Sigmoid colon (tissue), 4 donors: ENCODE data around the gene DOCK9.

Experiments used
- EP300 ChIP-seq, 4 donors: sonication (generic); formaldehyde crosslinking; IDR thresholded peaks; one replicate each; pipeline ENCODE4 v1.6.1; 2017; ENCODE audit warnings: antibody characterized with exemption in 4 of 4
- POLR2AphosphoS5 ChIP-seq, 4 donors: sonication (generic); formaldehyde crosslinking; IDR thresholded peaks; one replicate each; pipeline ENCODE4 v1.6.1; 2017; ENCODE audit warnings: antibody characterized with exemption in 4 of 4
- TF ChIP-seq, protein P1 (sequence below), 4 experiments: fragments of 450-650 bp in 3 of 4; fragments of 200-600 bp in 1 of 4; IDR thresholded peaks; one replicate each; pipeline ENCODE4 v1.5.1; 2016 to 2019; ENCODE audit warnings: antibody characterized with exemption in 4 of 4, mild to moderate bottlenecking in 3 of 4, moderate library complexity in 2 of 4

- TF ChIP-seq POLR2AphosphoS5 (IDR thresholded peaks at IDR 0.05) (no peak), EP300 (IDR thresholded peaks at IDR 0.05) (no peak)
- TF ChIP-seq, protein P1, sequence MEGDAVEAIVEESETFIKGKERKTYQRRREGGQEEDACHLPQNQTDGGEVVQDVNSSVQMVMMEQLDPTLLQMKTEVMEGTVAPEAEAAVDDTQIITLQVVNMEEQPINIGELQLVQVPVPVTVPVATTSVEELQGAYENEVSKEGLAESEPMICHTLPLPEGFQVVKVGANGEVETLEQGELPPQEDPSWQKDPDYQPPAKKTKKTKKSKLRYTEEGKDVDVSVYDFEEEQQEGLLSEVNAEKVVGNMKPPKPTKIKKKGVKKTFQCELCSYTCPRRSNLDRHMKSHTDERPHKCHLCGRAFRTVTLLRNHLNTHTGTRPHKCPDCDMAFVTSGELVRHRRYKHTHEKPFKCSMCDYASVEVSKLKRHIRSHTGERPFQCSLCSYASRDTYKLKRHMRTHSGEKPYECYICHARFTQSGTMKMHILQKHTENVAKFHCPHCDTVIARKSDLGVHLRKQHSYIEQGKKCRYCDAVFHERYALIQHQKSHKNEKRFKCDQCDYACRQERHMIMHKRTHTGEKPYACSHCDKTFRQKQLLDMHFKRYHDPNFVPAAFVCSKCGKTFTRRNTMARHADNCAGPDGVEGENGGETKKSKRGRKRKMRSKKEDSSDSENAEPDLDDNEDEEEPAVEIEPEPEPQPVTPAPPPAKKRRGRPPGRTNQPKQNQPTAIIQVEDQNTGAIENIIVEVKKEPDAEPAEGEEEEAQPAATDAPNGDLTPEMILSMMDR (IDR thresholded peaks at IDR 0.05), result no peak
Measured at GRCh38 chr13:98791611-98792010, 186.3 kb downstream of the DOCK9 start.
